Activated CD4-positive, alpha-beta T cell treated with anti-CD3 and anti-CD28 coated beads, Interleukin-2, amount 50 U/mL, for 4 hours (primary cell): ENCODE measurements around the gene RFT1.

Experiments used
- DNase-seq, 2 experiments: peaks; one replicate each; pipeline ENCODE4 v3.0.0-alpha.2; 2020

The RFT1 gene

DNA sequence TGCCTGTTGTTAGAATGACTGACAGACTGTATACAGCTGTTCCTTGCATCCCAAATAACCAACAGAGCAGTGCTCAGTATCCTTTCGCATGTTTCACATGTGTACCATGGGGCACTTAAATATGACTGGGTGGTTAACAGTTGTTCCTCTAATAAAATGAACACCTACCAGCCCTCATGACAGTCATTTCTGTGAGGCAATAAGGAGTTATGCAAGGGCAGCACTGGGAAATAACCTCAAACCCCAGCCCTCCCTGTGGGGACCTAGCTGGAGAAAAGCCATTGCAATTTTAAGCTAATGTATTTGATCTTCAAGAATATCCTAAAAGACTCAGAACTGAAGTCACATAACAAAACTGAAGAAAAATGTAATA lies 7.3 kb downstream of the RFT1 start:
- DNase-seq = no peak

DNA sequence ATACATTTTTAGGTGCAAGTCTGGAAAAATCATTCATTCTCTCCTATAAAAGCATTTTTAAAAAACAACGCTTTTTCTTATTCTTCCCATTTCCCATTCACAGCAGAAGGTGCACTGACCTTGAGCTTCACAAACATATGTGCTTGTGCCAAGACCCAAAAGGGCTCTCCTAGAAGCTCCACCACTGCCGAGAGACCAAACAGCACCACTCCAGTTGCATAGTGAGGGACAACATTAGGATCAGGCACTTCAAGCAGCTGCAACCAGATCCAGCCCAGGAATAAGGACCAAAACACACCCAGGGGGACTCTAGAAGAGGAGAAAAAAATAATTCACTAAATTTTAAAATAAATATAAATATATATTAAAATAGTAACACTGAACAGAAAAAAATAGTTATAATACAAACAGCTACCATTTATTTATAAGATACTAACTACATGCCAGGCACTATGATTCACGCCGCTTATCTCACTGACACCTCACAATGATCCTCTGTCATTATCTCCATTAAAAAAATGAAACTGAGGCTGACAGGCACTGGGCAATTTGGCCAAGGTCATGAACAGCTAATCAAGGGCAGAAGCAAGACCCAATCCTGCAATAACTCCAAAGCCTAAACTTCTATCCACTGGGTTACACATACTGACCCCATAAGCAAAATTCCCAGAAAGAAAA lies 7.8 kb downstream of the RFT1 start:
- DNase-seq = no peak

DNA sequence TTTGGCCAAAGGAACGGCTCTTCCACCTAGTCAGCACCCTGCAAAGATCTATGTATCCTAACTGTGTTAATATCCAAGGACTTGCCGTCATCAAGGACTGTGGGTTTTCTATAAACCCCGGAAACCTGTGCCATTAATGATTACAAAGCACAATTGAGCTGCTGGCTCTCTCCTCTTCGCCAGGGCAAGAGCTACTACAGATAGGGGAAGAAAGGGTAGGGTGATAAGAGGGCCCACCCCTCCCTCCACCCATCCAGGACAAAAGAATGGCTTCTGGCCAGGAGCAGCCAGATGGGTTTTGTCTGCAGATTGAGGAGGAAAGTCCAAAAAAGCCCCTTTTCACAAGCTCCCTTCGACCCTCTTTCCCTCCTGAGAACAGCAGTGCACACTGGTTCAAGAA lies 9.9 kb downstream of the RFT1 start:
- no peak for DNase-seq

DNA sequence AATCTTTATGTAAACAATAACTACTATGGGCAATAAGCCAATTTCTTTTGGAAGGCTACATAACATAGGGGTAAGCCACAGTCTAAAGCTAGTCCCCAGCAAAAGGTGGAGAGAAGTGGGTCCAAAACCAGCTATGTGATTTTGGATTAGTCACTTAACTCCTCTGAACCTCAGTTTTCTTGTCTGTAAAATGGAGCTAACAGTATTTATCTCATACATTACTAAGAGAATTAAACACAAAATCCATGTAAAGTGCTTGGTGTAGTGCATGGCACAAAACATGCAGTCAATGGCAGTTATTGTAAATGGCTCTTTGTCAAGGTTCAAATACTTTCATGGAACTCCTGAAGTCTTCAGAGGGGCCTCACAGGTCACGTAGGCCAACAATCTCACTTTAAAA lies 13.3 kb downstream of the RFT1 start:
- DNase-seq = no peak

DNA sequence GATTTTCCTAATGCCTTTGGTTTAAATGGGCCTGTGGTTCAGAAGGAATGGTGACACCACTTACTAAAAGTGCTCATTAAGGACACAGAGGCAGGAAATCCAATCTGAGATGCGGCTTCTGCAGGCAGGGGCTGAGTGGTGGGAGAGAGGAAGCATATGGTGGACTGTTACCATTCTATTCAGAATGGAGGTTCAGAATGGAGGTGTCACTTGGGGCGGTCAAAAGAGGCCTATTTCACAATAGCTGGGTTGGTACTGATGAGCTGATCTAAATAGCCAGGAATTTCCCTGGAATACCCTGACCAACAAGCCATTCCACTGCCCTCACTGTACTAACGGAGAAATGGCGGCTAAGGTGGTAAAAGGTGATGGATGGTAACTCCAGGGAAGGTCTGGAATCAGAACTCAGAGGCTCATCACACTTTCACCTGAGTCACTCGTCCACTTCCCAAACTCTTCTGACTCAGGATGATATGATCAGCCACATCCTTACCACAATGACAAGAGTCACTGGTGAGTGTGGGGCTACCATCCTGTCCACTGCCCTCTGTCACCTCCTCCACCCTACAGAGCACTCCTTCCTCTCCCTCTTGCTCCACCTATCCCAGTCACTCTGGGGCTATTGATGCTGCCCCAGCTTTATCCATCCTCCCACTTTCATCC lies 15.7 kb downstream of the RFT1 start:
- no peak for DNase-seq

DNA sequence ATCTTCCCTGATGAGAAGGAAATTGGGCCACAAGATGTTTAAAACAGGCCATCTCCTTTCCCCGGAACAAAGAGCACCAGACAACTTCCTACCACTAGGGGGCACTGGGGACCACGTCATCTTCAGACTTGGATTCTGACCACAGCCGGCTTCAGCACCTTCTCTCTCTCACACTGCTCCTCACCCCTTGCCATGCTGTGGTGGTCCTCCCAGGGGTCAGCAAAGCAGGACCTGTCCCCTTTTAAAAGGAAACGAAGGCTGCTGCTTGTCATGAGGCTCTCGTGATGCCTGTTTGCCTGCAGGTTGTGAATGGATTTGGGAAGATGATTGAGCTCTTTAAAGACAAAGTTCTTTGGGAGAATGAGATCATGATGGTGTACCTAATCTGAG lies 16.2 kb downstream of the RFT1 start:
- DNase-seq = peak; percentile 76 to 78

DNA sequence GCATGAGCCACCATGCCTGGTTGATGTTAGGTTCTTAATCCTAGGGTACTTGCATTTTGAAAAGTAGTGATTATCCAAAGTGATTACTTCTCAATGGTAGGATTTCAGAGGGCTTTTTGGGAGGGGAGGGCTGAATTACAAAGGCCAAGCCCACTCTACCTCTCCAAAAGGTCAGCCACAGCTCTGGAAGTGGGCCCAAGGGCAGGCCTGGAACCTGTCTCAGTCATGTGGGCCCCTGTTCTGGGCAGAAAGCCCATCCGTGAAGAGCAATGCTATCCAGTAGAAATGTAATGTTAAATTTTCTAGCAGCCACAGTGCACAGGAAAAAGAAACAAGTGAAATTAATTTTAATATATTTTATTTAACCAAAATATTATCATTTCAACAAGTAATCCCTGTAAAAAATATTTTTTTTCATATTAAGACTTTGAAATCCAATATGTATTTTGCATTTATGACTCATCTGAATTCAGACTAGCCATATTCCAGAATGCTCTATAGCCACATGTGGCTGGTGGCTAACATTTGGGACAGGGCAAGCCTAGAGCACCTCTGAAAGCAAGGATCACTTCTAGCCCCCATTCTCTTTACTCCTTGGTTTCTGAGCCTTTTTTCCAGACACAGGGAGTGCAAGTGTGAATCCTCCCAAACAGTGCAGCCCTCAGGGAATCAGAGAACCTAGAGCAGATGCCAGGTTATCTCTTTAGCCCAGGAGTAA lies 16.8 kb downstream of the RFT1 start:
- DNase-seq = no peak

DNA sequence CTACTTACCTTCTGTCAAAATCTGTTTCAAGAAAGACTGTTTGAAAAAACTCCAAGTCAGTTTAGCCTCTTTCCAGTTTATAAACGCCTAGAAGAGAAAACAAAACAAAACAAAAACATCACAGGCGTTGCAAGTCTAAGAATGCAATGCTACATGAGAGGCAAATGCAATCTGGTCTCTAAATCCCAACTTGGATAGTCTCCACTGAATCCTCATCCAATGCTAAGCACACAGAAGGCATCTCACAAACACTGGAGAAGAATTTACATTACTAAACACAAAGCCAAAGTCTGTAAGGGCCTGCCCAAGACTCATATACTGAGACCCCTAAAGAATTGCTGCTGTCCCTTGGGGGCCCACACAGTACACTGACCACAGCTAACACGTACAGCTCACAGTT lies 18.4 kb downstream of the RFT1 start:
- DNase-seq = no peak

DNA sequence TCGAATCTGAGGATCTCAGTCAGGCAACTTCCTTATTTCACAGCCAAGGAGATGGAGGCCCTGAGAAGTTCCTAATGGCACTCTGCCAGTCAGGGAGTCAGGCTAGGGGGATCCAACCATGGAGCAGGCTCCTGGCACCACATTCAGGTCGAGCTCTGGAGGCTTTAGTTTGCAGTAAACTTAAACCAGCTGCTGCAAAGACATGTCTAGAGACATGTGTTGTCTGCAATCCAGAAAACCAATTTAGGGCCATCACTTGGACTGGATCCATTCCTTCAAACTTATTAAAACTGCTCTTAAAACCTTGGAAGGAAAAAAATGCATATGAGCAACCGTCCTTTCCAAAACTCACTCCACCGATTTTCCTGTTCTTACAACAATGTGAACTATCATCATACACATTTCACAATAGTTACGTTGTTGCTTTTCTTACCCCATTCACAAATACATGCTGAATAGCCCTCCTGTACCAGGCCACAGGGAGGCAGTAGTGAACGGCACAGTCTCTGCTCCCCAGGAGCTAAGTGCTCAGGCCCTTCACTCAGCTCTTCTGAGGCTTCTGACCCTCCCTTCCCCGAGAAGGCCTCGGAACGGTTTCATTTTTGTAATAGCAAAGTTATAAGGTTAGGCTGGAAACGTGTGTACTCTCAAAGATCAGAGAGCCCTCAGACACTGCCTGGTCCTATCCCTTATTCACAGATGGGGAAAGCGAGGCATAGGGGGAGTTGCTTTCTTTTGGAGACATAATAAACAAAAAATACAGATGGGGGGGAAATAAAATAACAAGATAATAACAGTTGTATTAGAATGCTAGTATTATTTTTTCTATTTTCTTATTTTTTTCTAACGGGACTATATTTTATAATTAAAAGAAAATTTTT lies 20.1 kb downstream of the RFT1 start:
- DNase-seq = peak; percentile 15 to 23

DNA sequence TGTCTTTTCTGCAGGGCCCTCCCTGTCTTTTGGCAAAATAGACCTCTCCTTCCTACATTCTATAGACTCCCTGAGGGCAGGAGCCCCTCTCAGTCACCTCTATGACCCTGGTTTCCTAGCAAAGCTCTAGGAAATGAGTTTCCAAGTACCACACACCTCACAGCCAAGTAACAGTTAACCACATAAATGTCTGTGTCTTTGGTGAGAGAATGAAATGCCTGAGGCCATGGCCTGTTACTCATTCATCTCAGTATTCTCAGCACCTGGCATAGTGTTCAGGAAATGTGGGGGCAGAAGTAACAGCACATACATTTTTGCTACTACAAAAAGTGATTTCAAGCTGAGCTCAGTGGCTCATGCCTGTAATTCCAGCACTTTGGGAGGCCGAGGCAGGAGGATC lies 21.0 kb downstream of the RFT1 start:
- no peak for DNase-seq

DNA sequence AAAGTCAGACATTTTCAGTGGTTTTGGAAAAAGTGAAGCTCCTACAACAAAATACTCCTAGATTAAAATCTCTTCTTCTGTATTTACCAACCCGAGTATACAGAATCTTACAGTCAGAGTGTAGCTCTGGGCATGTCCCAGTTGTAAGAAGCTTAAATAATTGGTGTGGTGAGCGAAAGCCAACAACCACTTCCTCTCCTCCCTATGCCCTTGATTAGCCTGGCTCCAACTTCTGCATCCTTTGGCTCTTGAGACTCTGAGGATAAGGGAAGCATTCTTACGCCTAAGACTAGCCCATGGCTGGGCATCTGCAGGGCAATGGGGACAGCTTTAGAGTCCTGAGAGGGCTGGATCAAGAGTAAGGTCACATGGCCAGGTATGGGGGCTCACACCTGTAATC lies 25.5 kb downstream of the RFT1 start:
- DNase-seq = no peak

DNA sequence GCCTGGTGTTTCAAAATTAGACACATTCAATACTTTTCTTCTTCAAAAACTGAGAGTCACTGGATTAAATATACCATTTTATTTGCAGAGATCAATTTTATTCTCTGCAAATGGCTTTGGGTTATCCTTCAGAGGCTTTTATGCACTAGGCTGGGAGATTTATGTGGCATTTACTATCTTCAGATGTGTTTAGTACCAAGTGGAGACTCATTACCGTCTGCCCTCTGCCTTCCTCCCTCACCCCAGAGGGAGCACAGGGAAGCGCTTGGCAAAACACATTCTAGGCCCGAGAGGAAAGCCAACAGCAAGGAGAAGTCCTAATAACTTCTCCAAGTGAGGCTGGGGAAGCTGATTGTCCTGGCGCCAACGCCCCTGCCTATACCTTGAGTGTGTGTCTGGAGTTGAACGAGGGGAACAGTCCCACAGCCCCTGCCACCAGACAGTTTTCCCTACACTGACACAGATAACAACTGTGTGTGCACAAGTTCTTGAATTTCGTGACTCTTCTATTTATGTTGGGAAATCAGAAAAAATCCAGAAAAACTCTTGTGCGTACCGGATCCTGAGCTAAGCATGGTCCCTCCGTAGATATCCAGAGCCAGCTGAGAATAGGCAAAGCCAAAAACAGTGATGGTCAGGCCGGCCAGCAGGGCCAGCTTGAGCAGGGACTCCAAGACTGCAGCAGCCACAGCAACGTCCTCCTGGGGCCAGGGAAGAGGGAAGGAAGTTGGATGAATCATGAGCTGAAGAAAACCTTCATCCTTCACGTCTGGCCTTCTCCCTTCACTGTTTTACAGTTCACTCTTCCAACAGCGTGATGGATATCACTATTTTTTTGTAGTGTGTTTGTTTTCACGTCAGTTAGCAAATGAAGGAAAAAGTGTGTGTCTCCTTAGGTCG lies 26.6 kb downstream of the RFT1 start:
- no peak for DNase-seq

DNA sequence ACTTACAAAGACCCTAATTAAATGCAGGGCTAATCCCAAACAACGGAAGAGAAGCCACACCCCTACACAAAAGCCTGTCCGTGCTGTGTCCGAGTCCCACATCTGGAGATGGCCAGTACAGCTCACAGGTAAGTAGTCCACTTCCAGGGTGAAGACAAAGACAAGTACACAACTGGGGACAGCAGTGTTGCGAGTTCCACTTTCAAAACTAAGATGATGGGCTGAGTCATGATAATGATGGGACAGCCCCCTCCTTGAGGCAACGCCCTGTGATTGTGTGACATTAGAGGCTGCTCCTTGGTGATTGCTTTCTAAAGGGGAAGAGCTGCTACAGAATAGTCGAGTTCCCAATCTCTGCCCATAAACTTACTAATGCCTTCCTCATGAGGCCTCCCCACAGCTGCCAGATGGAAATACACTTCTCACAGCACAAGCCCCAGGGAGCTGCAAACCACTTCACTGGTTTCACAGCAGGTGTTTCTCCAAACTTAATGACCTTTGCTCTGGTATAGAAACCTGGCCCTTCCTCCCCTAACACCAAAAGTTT lies 27.6 kb downstream of the RFT1 start:
- DNase-seq = peak in 1 of 2 experiments; percentile 18

DNA sequence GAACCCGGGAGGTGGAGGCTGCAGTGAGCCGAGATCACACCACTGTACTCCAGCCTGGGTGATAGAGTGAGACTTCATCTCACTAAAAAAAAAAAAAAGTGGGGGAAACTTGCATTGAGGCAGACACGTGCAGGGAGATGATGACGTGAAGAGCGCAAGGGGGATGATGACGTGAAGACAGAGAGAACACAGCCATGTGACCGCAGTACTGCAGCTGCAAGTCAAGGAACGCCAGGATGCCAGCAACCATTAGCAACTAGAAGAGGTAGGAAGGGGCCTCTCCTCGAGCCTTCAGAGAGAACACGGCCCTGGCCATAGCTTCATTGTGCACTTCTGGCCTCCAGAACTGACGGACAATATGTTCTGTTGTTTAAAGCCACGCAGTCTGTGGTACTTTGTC lies 28.3 kb downstream of the RFT1 start:
- no peak for DNase-seq

DNA sequence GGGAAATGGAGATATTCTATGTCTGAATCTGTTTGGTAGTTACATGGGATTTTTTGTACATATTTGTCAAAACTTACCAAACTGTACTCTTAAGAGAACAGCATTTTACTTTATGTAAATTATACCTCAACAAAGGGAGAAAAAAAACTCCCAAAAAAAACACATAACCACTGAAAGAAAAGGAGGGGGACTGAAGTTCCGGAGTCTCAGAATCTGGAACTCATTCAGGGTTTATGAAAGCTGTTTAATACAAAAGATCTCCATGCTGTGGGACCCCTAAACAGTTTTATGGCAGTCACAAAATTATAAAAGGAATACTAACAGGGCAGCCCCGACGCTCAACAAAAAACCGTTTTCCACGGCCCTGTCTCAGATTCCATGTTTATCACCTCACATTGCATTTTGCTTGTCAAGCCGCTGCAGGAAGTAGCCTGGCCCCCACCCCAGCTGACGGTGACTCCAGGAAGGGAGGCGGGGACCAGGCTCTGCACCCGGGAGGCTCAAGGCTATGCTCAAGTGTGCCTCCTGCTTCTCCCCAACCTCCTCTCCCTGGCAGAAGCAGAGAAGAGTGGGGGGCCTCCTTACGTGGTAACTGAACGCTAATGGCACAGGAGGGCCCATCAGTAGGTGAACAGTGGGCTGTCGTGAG lies 29.3 kb downstream of the RFT1 start:
- no peak for DNase-seq

DNA sequence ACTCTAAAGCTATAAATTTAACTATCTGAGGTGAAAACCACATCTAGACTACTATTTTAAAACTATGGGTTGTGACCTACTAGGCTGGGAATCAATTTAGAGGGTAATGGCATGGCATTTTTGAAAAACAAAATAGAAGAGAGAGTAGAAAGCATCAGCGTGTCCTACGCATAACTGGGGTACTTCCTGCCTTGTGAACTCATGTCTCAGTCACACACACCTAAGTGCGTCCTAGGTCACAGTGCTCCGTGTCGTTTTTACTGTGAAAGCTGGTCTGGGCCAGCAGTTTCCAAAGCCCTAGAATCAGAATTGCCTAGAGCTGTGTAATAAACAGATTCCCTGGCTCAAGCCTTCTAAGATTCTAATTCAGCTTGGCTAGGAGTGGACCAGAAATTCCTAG lies 32.3 kb downstream of the RFT1 start:
- DNase-seq = no peak

DNA sequence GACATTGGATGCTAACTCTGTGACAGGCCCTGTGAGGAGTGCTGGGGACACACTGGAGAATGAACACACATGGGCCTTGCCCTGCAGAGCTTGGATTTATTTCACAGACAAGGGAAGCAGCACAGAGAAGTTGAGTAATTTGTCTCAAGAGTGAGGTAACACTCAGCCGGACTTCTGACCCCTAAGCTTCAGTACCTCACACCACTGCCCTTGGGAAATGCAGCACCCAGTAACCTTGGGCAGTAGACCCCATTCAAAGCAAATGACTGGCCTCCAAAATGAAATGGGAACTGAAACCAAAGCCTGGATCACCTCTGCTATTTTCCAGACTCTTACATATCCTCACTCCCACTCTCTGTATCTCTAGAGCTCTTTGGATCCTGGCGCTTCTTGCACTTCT lies 37.3 kb downstream of the RFT1 start:
- DNase-seq = no peak

DNA sequence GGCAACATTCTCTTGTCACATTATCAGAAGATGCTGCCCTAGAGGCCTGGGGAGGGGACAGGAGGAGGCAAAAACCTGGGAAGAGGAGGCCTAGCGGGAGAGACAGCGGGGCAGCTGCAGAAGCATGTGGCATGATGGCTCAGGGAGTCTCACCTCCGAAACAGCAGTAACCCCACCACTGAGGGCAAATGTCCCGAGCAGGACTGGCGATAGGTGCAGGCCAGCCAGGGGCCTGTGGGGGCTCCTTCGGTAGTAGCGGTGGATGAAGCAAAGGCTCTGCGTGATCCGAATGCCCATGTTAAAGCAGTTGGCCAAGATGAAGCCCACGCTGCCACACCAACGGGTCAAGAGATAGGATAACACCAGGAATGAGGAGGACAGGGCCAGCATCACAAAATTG lies 38.0 kb downstream of the RFT1 start:
- DNase-seq = no peak

DNA sequence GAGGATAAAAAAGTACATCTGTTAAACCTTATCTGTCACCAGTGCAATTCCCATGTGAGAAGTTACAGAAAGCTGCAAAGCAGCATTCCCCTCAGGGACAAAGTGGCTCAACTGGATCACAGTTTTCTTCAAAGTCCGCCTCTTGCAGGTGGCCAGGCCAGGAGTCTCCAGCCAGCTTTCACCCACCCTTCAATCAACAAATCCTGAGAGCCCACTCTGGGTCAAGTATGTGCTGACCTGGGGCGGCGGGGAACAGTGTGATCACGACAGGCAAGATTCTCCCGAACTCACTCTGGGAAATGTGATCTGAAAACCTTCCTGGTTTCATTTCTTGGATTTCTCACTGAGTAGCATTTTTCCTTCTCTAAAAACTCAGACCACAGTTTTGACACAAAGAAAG lies 39.2 kb downstream of the RFT1 start:
- DNase-seq = no peak

DNA sequence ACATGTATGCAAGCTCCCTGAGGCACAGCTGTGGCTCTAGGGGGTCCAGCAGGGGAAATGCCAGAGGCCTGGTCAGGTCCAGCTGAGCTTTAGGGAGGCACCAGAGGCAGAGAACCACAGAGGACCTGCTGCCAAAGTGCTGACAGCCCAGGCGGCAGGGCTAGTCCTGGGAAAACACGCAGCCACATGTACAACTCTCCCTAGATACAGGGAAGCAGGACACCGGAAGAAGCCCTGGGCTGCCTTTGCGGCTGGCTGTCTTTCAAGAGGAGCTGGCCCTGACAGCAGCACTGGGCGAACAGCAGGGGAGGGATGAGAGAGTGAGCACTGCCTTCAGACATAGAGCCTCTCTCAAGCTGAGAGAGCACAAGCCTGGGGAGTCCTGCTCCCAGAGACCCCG lies 40.7 kb downstream of the RFT1 start:
- DNase-seq = no peak

DNA sequence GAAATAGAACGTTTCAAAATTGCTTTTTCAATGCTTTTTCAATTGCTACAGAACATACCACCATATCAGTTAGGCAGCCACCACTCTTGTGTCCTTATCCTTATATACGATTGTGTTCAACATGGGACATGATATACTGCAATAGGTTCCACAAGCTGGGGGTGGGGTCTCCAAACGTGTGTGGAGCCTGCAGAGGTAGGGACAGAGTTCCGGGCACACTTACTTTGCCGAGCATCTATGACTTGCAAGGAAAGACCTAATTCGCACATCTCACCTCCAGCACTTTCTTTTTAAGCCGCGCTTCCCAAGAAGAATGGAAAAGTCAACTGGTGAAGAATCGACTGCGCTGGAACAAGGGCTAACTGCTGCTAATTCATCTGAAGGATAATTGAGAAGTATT lies 44.8 kb downstream of the RFT1 start:
- DNase-seq = no peak
